ENCODE data around the gene CDIPT. TPM values are rescaled to one million over a fixed set of nuclear protein-coding genes. Genes with fewer than 3 reads are reported as not detected.
A peak's percentile ranks its signal among the peaks of the same experiment; 100 is the strongest.

Gene CDIPT
- total RNA-seq, 2 experiments from 2014 or later: 62.5 to 82.1 TPM

GRCh38 chr16:29809850-29810698 is 53.0 kb downstream of the CDIPT start:
- Mint-ChIP-seq H3K9me3 (no peaks in the 10 kb centered on the region), H3K27ac (peak overlapping the region; percentile 62), H3K36me3 (ENCODE audit: low read depth) (peaks cover 37% of the 10 kb centered on the region), H3K4me3 (peak overlapping the region; percentile 71), H3K27me3 (peaks cover 13% of the 10 kb centered on the region), H3K4me1 (peaks cover 67% of the 10 kb centered on the region)
- CTCF ChIA-PET: interaction anchor here (0.9 to 4.3 kb wide), 2 partner anchors 11 to 16 kb away, joined by 6 to 39 read pairs; partner anchors contain the start of gene MVP
- peak; percentile 33 for DNase-seq
- POLR2A ChIA-PET: interaction anchor here (0.6 to 0.9 kb wide), 2 partner anchors 12 to 20 kb away, joined by 3 to 4 read pairs; no protein-coding TSS in a partner anchor

- no peak for DNase-seq
- ChIA-PET CTCF (interaction anchor here (0.9 to 4.3 kb wide), 8 partner anchors 12 to 109 kb away, joined by 3 to 39 read pairs (median 10); partner anchors contain the start of genes CDIPT, KIF22 and MVP), POLR2A (interaction anchor here (1.2 kb wide), 1 partner anchor 164 kb away, joined by 3 read pairs; the partner anchor contains the start of gene TAOK2)
- Mint-ChIP-seq H3K27ac (peak overlapping the region; percentile 89), H3K36me3 (ENCODE audit: low read depth) (peaks cover 43% of the 10 kb centered on the region), H3K4me3 (peak overlapping the region; percentile 97), H3K9me3 (no peaks in the 10 kb centered on the region), H3K27me3 (peaks cover 13% of the 10 kb centered on the region), H3K4me1 (peaks cover 64% of the 10 kb centered on the region)
Measured at GRCh38 chr16:29809031-29809747, 53.8 kb downstream of the CDIPT start.

Other genes with a start within 250 kb of the CDIPT start
- gene SPN, start 200.0 kb downstream of the CDIPT start, total RNA-seq: 100 to 1,000 TPM; 351 to 357 TPM
- gene QPRT, start 184.0 kb downstream of the CDIPT start, total RNA-seq: 1 to 10 TPM; 3.9 to 4.8 TPM
- gene C16orf54, start 117.2 kb downstream of the CDIPT start, total RNA-seq: 10 to 100 TPM; 88.3 to 92.3 TPM
- not detected for gene ZG16, start 85.0 kb downstream of the CDIPT start, total RNA-seq
- gene KIF22, start 72.5 kb downstream of the CDIPT start, total RNA-seq: 100 to 1,000 TPM; 244 to 253 TPM
- gene MAZ, start 56.7 kb downstream of the CDIPT start, total RNA-seq: 100 to 1,000 TPM; 528 to 590 TPM
- gene PRRT2, start 51.0 kb downstream of the CDIPT start, total RNA-seq: 1 to 10 TPM in 1 of 2 experiments, under 1 TPM in 1; 0.98 to 1.3 TPM
- gene PAGR1, start 47.1 kb downstream of the CDIPT start, total RNA-seq: 10 to 100 TPM; 26.8 to 29.6 TPM
- 100 to 1,000 TPM; 177 to 187 TPM for gene MVP, start 42.8 kb downstream of the CDIPT start, total RNA-seq
- gene SEZ6L2, start 36.3 kb upstream of the CDIPT start, total RNA-seq: not detected
- not detected for gene ASPHD1, start 37.3 kb upstream of the CDIPT start, total RNA-seq
- 10 to 100 TPM; 28.4 to 36.1 TPM for gene KCTD13, start 63.0 kb upstream of the CDIPT start, total RNA-seq
- 10 to 100 TPM; 57.8 to 60.5 TPM for gene TMEM219, start 98.9 kb upstream of the CDIPT start, total RNA-seq
- 10 to 100 TPM; 47.7 to 48.8 TPM for gene TAOK2, start 110.6 kb upstream of the CDIPT start, total RNA-seq
- gene HIRIP3, start 132.4 kb upstream of the CDIPT start, total RNA-seq: 10 to 100 TPM; 37.0 to 45.0 TPM
- gene INO80E, start 133.0 kb upstream of the CDIPT start, total RNA-seq: 100 to 1,000 TPM; 113 to 134 TPM
- under 1 TPM; 0.19 to 0.30 TPM for gene DOC2A, start 147.8 kb upstream of the CDIPT start, total RNA-seq
- gene C16orf92, start 160.0 kb upstream of the CDIPT start, total RNA-seq: not detected
- 1 to 10 TPM; 7.1 to 7.2 TPM for gene TLCD3B, start 168.0 kb upstream of the CDIPT start, total RNA-seq
- gene ALDOA, start 202.5 kb upstream of the CDIPT start, total RNA-seq: 1,000 to 10,000 TPM; 1,139 to 1,329 TPM
- gene PPP4C, start 212.8 kb upstream of the CDIPT start, total RNA-seq: 100 to 1,000 TPM; 129 to 136 TPM
- 1 to 10 TPM; 1.2 to 1.7 TPM for gene TBX6, start 228.7 kb upstream of the CDIPT start, total RNA-seq
- gene YPEL3, start 233.0 kb upstream of the CDIPT start, total RNA-seq: 10 to 100 TPM; 50.7 to 55.4 TPM